ENCODE data around the gene FASN.

Gene FASN

GRCh38 chr17:82092995-82093751 is 4.9 kb downstream of the FASN start:
- Histone ChIP-seq H3K27ac (ENCODE audit: insufficient read depth, low read depth, low read length, poor library complexity, severe bottlenecking) (no peak overlapping the region), H3K4me1 (ENCODE audit: control insufficient read depth, insufficient read depth, low read length) (peaks cover 11% of the 10 kb centered on the region), H3K9me3 (ENCODE audit: control insufficient read depth, low read length) (no peaks in the 10 kb centered on the region), H3K36me3 (ENCODE audit: control insufficient read depth, insufficient read depth, low read length) (peaks cover 56% of the 10 kb centered on the region), H3K4me3 (ENCODE audit: insufficient read depth, low read depth, low read length) (no peak overlapping the region), H3K27me3 (ENCODE audit: control insufficient read depth, insufficient read depth, low read length, poor library complexity, severe bottlenecking) (no peaks in the 10 kb centered on the region)
- WGBS, 2 experiments = 97 to 98% methylated on average over 40 of the region's 40 CpGs

- 96 to 98% methylated on average over 20 of the region's 20 CpGs for WGBS, 2 experiments
- Histone ChIP-seq H3K36me3 (ENCODE audit: control insufficient read depth, insufficient read depth, low read length) (peaks cover 57% of the 10 kb centered on the region), H3K4me1 (ENCODE audit: control insufficient read depth, insufficient read depth, low read length) (peaks cover 11% of the 10 kb centered on the region), H3K27ac (ENCODE audit: insufficient read depth, low read depth, low read length, poor library complexity, severe bottlenecking) (no peak overlapping the region), H3K9me3 (ENCODE audit: control insufficient read depth, low read length) (no peaks in the 10 kb centered on the region), H3K4me3 (ENCODE audit: insufficient read depth, low read depth, low read length) (no peak overlapping the region), H3K27me3 (ENCODE audit: control insufficient read depth, insufficient read depth, low read length, poor library complexity, severe bottlenecking) (no peaks in the 10 kb centered on the region)
These were observed 5.4 kb downstream of the FASN start for GRCh38 chr17:82092628-82092994.

GRCh38 chr17:82092094-82092586 is 5.9 kb downstream of the FASN start:
- no peaks in the 10 kb centered on the region for H3K27me3 ChIP-seq (ENCODE audit: control insufficient read depth, insufficient read depth, low read length, poor library complexity, severe bottlenecking)
- no peaks in the 10 kb centered on the region for H3K9me3 ChIP-seq (ENCODE audit: control insufficient read depth, low read length)
- no peak overlapping the region for H3K27ac ChIP-seq (ENCODE audit: insufficient read depth, low read depth, low read length, poor library complexity, severe bottlenecking)
- H3K36me3 ChIP-seq (ENCODE audit: control insufficient read depth, insufficient read depth, low read length) = peaks cover 62% of the 10 kb centered on the region
- peaks cover 11% of the 10 kb centered on the region for H3K4me1 ChIP-seq (ENCODE audit: control insufficient read depth, insufficient read depth, low read length)
- no peak overlapping the region for H3K4me3 ChIP-seq (ENCODE audit: insufficient read depth, low read depth, low read length)
- WGBS, 2 experiments = 96 to 97% methylated on average over 23 of the region's 23 CpGs

- Histone ChIP-seq H3K4me3 (ENCODE audit: insufficient read depth, low read depth, low read length) (no peak overlapping the region), H3K27me3 (ENCODE audit: control insufficient read depth, insufficient read depth, low read length, poor library complexity, severe bottlenecking) (no peaks in the 10 kb centered on the region), H3K27ac (ENCODE audit: insufficient read depth, low read depth, low read length, poor library complexity, severe bottlenecking) (no peak overlapping the region), H3K36me3 (ENCODE audit: control insufficient read depth, insufficient read depth, low read length) (peaks cover 68% of the 10 kb centered on the region), H3K4me1 (ENCODE audit: control insufficient read depth, insufficient read depth, low read length) (peaks cover 7% of the 10 kb centered on the region), H3K9me3 (ENCODE audit: control insufficient read depth, low read length) (no peaks in the 10 kb centered on the region)
- 96 to 97% methylated on average over 37 of the region's 37 CpGs for WGBS, 2 experiments
These were observed 6.6 kb downstream of the FASN start for GRCh38 chr17:82091264-82092066.

GRCh38 chr17:82090549-82091263 is 7.3 kb downstream of the FASN start:
- Histone ChIP-seq H3K4me1 (ENCODE audit: control insufficient read depth, insufficient read depth, low read length) (no peaks in the 10 kb centered on the region), H3K27me3 (ENCODE audit: control insufficient read depth, insufficient read depth, low read length, poor library complexity, severe bottlenecking) (no peaks in the 10 kb centered on the region), H3K4me3 (ENCODE audit: insufficient read depth, low read depth, low read length) (no peak overlapping the region), H3K27ac (ENCODE audit: insufficient read depth, low read depth, low read length, poor library complexity, severe bottlenecking) (no peak overlapping the region), H3K36me3 (ENCODE audit: control insufficient read depth, insufficient read depth, low read length) (peaks cover 70% of the 10 kb centered on the region), H3K9me3 (ENCODE audit: control insufficient read depth, low read length) (no peaks in the 10 kb centered on the region)
- WGBS, 2 experiments = 96% methylated on average over 29 of the region's 29 CpGs

- Histone ChIP-seq H3K36me3 (ENCODE audit: control insufficient read depth, insufficient read depth, low read length) (peaks cover 70% of the 10 kb centered on the region), H3K4me3 (ENCODE audit: insufficient read depth, low read depth, low read length) (no peak overlapping the region), H3K27ac (ENCODE audit: insufficient read depth, low read depth, low read length, poor library complexity, severe bottlenecking) (no peak overlapping the region), H3K4me1 (ENCODE audit: control insufficient read depth, insufficient read depth, low read length) (no peaks in the 10 kb centered on the region), H3K9me3 (ENCODE audit: control insufficient read depth, low read length) (no peaks in the 10 kb centered on the region), H3K27me3 (ENCODE audit: control insufficient read depth, insufficient read depth, low read length, poor library complexity, severe bottlenecking) (no peaks in the 10 kb centered on the region)
- 94 to 96% methylated on average over 29 of the region's 29 CpGs for WGBS, 2 experiments
These were observed 8.1 kb downstream of the FASN start for GRCh38 chr17:82089723-82090548.

GRCh38 chr17:82088838-82089722 is 9.0 kb downstream of the FASN start:
- Histone ChIP-seq H3K36me3 (ENCODE audit: control insufficient read depth, insufficient read depth, low read length) (peaks cover 77% of the 10 kb centered on the region), H3K27ac (ENCODE audit: insufficient read depth, low read depth, low read length, poor library complexity, severe bottlenecking) (no peak overlapping the region), H3K27me3 (ENCODE audit: control insufficient read depth, insufficient read depth, low read length, poor library complexity, severe bottlenecking) (no peaks in the 10 kb centered on the region), H3K4me1 (ENCODE audit: control insufficient read depth, insufficient read depth, low read length) (no peaks in the 10 kb centered on the region), H3K9me3 (ENCODE audit: control insufficient read depth, low read length) (no peaks in the 10 kb centered on the region), H3K4me3 (ENCODE audit: insufficient read depth, low read depth, low read length) (no peak overlapping the region)
- WGBS, 2 experiments = 96 to 97% methylated on average over 47 of the region's 47 CpGs

- WGBS, 2 experiments = 96 to 98% methylated on average over 48 of the region's 48 CpGs
- H3K27me3 ChIP-seq (ENCODE audit: control insufficient read depth, insufficient read depth, low read length, poor library complexity, severe bottlenecking) = no peaks in the 10 kb centered on the region
- H3K36me3 ChIP-seq (ENCODE audit: control insufficient read depth, insufficient read depth, low read length) = peaks cover 80% of the 10 kb centered on the region
- no peak overlapping the region for H3K4me3 ChIP-seq (ENCODE audit: insufficient read depth, low read depth, low read length)
- no peak overlapping the region for H3K27ac ChIP-seq (ENCODE audit: insufficient read depth, low read depth, low read length, poor library complexity, severe bottlenecking)
- no peaks in the 10 kb centered on the region for H3K4me1 ChIP-seq (ENCODE audit: control insufficient read depth, insufficient read depth, low read length)
- H3K9me3 ChIP-seq (ENCODE audit: control insufficient read depth, low read length) = no peaks in the 10 kb centered on the region
These were observed 9.8 kb downstream of the FASN start for GRCh38 chr17:82087961-82088837.
